IMR-90 (cell line): ENCODE data around the gene RAP1GAP2. TPM values are rescaled to one million over a fixed set of nuclear protein-coding genes. Genes with fewer than 3 reads are reported as not detected.

Source experiments
- ATAC-seq: fragments of 200-7000 bp; cut with Tn5 transposase; 2 replicates; pipeline ENCODE4 v1.9.1; 2020; ENCODE audit warnings: low read depth, mild to moderate bottlenecking, moderate library complexity
- BruUV-seq: library from RNA; stranded (reverse); fragments of 400-500 nt; replicated peaks from 2 replicates; lab custom pipeline; 2021; lab: Mats Ljungman, UMichigan
- CTCF ChIA-PET: fragments of 300-600 bp; formaldehyde crosslinking; extraction: SDS; loops from one replicate; lab custom pipeline; 2021; ENCODE audit warnings: antibody characterized with exemption; lab: Yijun Ruan, JAX
- POLR2A ChIA-PET: fragments of 300-600 bp; sonication (Branson Sonifier 250); formaldehyde crosslinking; loops from one replicate; lab custom pipeline; 2022; ENCODE audit warnings: antibody characterized with exemption; ENCODE audit not compliant: unreplicated experiment; lab: Charles Lee
- DNase-seq: peaks from one replicate; pipeline ENCODE4 v3.0.0; 2013
- H2AFZ ChIP-seq: replicated peaks from 2 replicates; pipeline ENCODE3; 2013; ENCODE audit warnings: low read length, mild to moderate bottlenecking; ENCODE audit not compliant: poor library complexity
- H2AK5ac ChIP-seq: 2 replicates; pipeline ENCODE4 v1.6.1; 2013; ENCODE audit warnings: low read depth, low read length, inconsistent platforms
- H2AK9ac ChIP-seq: replicated peaks from 2 replicates; pipeline ENCODE3; 2013; ENCODE audit warnings: mild to moderate bottlenecking, low read depth, low read length, moderate library complexity; ENCODE audit not compliant: poor library complexity
- H2BK120ac ChIP-seq: 2 replicates; pipeline ENCODE4 v1.6.1; 2013; ENCODE audit warnings: low read depth, low read length, inconsistent platforms
- H2BK15ac ChIP-seq: 3 replicates; pipeline ENCODE4 v1.6.1; 2013; ENCODE audit warnings: low read depth, low read length, inconsistent platforms
- H2BK20ac ChIP-seq: 2 replicates; pipeline ENCODE4 v1.6.1; 2013; ENCODE audit warnings: low read depth, mild to moderate bottlenecking, inconsistent platforms, low read length, moderate library complexity
- H2BK5ac ChIP-seq: 2 replicates; pipeline ENCODE4 v1.6.1; 2013; ENCODE audit warnings: mild to moderate bottlenecking, low read depth, low read length, inconsistent platforms; ENCODE audit not compliant: poor library complexity, severe bottlenecking
- H3K14ac ChIP-seq: replicated peaks from 2 replicates; pipeline ENCODE4 v1.6.1; 2013; ENCODE audit warnings: low read depth, low read length, inconsistent platforms
- H3K18ac ChIP-seq: 2 replicates; pipeline ENCODE4 v1.6.1; 2013; ENCODE audit warnings: low read depth, low read length, control low read depth
- H3K23ac ChIP-seq: 2 replicates; pipeline ENCODE4 v1.6.1; 2013; ENCODE audit warnings: low read depth, low read length, inconsistent platforms
- H3K27ac ChIP-seq: 2 replicates; pipeline ENCODE4 v1.5.1; 2013; ENCODE audit warnings: mild to moderate bottlenecking, control low read depth, low read length; ENCODE audit not compliant: insufficient read depth
- H3K27me3 ChIP-seq: 2 replicates; pipeline ENCODE4 v1.6.1; 2013; ENCODE audit warnings: low read length; ENCODE audit not compliant: control insufficient read depth, insufficient read depth
- H3K36me3 ChIP-seq: 2 replicates; pipeline ENCODE4 v1.6.1; 2013; ENCODE audit warnings: low read length, mixed read lengths; ENCODE audit not compliant: control insufficient read depth, insufficient read depth
- H3K4ac ChIP-seq: 2 replicates; pipeline ENCODE4 v1.6.1; 2013; ENCODE audit warnings: low read depth, low read length, inconsistent platforms
- H3K4me1 ChIP-seq: 2 replicates; pipeline ENCODE4 v1.6.1; 2013; ENCODE audit warnings: low read length, mixed read lengths; ENCODE audit not compliant: control insufficient read depth, insufficient read depth
- H3K4me2 ChIP-seq: 2 replicates; pipeline ENCODE4 v1.6.1; 2013; ENCODE audit warnings: low read depth, mild to moderate bottlenecking, control low read depth, low read length, moderate library complexity
- H3K4me3 ChIP-seq: 2 replicates; pipeline ENCODE4 v1.5.1; 2013; ENCODE audit warnings: low read depth, mild to moderate bottlenecking, control low read depth, low read length, moderate library complexity; ENCODE audit not compliant: insufficient read depth
- H3K56ac ChIP-seq: 2 replicates; pipeline ENCODE4 v1.6.1; 2013; ENCODE audit warnings: low read length, inconsistent platforms; ENCODE audit not compliant: insufficient read depth; ENCODE audit errors: extremely low read depth
- H3K79me1 ChIP-seq, 2 experiments: 2 replicates each; pipeline ENCODE4 v1.6.1; 2013; ENCODE audit warnings: low read length in 2 of 2, inconsistent platforms in 1 of 2, low read depth in 1 of 2
- H3K9ac ChIP-seq: 2 replicates; pipeline ENCODE4 v1.6.1; 2013; ENCODE audit warnings: low read depth, low read length, control low read depth
- H3K9me1 ChIP-seq: 2 replicates; pipeline ENCODE4 v1.6.1; 2013; ENCODE audit warnings: low read length, inconsistent platforms; ENCODE audit not compliant: insufficient read depth
- H3K9me3 ChIP-seq: 2 replicates; pipeline ENCODE4 v1.6.1; 2013; ENCODE audit warnings: low read length; ENCODE audit not compliant: control insufficient read depth, insufficient read depth
- H4K20me1 ChIP-seq: 2 replicates; pipeline ENCODE4 v1.6.1; 2013; ENCODE audit warnings: low read length, inconsistent platforms; ENCODE audit not compliant: insufficient read depth
- H4K5ac ChIP-seq: 2 replicates; pipeline ENCODE4 v1.6.1; 2013; ENCODE audit warnings: mild to moderate bottlenecking, low read depth, low read length, control low read depth
- H4K8ac ChIP-seq, 2 experiments: 2 replicates each; pipeline ENCODE4 v1.6.1; 2013; ENCODE audit warnings: low read depth in 2 of 2, low read length in 2 of 2, control low read depth in 1 of 2, inconsistent platforms in 1 of 2
- H4K91ac ChIP-seq: 2 replicates; pipeline ENCODE4 v1.6.1; 2013; ENCODE audit warnings: low read depth, low read length, inconsistent platforms; ENCODE audit not compliant: insufficient read depth
- CHD1 ChIP-seq: IDR thresholded peaks from 2 replicates; pipeline ENCODE4 v1.6.1; 2012; ENCODE audit warnings: low read depth, low read length, improper control_type of control experiment
- RFX5 ChIP-seq: IDR thresholded peaks from 2 replicates; pipeline ENCODE4 v1.8.0; 2012; ENCODE audit warnings: low read depth, mild to moderate bottlenecking, low read length, moderate library complexity
- WGBS, 2 experiments: methylation state at CpG; one replicate each; pipeline versions ENCODE4 v1.1.5 to v1.1.7; 2013; ENCODE audit warnings: missing lambda C conversion rate in 2 of 2; ENCODE audit not compliant: insufficient read length in 1 of 2; ENCODE audit errors: extremely low coverage in 2 of 2; 5-methylcytosine and 5-hydroxymethylcytosine counted together
- dilution Hi-C: fragments of 300-500 bp; cut with HindIII; formaldehyde crosslinking; loops from one replicate; pipeline ENCODE4 v1.14.3; 2018; ENCODE audit warnings: low sequenced_read_pairs; ENCODE audit not compliant: unreplicated experiment
- in situ Hi-C: fragments of 300-500 bp; cut with MboI; formaldehyde crosslinking; loops from 3 replicates; pipeline ENCODE4 v1.14.3; 2019; ENCODE audit warnings: low sequenced_read_pairs, inconsistent platforms, mixed read lengths
- intact Hi-C: fragments of 100-400 bp; cut with micrococcal nuclease; formaldehyde crosslinking; loops from 2 replicates; pipeline ENCODE4 v1.10.0; 2022
- polyA plus RNA-seq, 3 experiments: library from polyadenylated mRNA; depleted of rRNA; stranded (reverse); fragments of >200 nt; gene quantifications; 2 replicates each; pipeline ENCODE4 v1.2.3, GENCODE V29; 2012; ENCODE audit warnings: low replicate concordance in 1 of 3
- total RNA-seq: library from RNA; depleted of rRNA; stranded (reverse); fragments of >200 nt; gene quantifications from 2 replicates; pipeline ENCODE4 v1.2.3, GENCODE V29; 2012
- TF ChIP-seq, protein P1 (sequence below): fragments of 150-350 bp; IDR thresholded peaks from 2 replicates; pipeline ENCODE4 v1.6.1; 2017; ENCODE audit warnings: mild to moderate bottlenecking, antibody characterized with exemption, low read length, low read depth

The RAP1GAP2 gene
- total and polyA plus RNA-seq, 2 of the 4 experiments (the other 2 are of a cell fraction) = 5.7 to 7.5 TPM

DNA sequence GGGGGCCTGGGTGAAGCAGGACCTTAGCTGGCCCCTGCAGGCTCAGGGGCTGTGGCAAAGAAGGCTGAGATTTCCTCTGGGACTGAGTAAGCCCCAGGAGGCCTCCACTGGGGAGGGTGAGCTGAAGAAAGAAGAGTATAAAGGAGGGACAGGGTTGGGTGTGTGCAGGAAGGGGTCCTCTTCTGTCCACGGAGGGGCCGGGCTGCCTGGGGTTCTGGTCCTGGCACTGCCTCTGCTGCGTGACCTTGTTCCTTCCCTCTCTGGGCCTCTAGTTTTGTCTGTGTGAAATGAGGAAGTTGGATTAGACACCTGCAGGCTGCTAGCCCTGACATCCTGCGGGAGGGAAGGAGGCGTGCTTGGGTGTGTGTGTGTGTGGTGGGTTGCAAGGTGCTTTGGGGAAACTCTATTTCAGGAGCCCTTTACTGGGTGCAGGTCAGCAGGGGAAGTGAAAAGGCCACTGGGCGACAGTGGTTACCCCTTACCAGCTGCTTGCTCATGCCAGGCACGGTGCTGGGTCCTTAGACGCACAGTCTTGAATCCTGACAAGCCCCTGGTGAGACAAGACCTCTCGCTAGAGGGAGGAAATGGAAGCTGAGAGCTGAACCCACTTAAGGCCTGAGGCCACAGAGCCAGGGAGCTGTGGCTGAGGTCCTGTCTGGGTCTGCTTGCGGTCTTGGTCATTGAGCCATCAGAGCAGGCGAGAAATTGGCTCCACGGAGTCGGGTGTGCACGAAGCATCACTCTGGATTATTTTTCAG, 206.5 kb downstream of the RAP1GAP2 start (continued):
- TF ChIP-seq RFX5 (no peak), CHD1 (no peak)

DNA sequence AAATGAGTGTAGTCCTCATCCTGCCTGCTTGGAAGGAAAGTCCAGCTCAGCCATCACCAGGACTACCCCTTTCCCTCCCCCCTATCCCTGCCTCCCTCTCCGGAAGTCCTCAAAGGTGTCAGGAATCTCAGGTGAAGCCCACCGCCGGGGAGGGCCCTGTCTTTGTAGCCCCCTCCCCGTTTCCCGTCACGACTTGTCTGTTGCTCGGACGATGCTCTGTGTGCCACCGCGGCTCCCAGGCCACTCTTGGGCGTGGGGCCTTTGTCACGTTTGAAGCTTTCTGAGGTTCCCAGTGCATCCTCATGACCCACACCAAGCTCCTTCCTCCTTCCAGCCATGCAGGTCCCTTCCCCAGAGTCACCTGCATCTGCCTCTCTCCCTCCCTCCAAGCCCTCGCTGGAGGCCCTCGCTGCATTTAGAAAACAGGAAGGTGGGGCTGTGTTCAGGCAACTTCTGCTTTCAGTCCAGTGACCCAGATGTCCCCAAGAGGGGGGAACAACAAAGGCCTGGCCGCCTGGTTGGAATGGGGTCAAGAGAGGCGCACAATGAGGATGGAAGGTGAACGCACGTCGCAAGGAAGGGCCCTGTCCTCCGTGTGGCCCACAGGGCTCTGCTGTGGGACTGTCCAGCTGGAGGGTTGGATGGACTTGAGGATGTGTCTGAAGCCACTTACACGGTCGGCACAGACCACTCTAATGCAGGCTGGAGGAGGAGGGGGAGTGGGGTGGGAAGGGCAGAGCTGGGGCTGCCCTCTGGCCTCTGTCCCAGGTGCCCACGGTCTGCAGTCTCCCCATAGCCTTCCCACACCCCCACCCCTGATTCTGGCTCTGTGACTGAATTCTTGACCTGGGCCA, 207.3 kb downstream of the RAP1GAP2 start:
- no TSS peak for BruUV-seq
- H2BK15ac ChIP-seq = peak overlapping the region; percentile 29; the same call in 1 of the 3 replicates
- H3K4ac ChIP-seq = peak overlapping the region; percentile 94
- H4K20me1 ChIP-seq = no peaks in the 10 kb centered on the region
- H3K9me1 ChIP-seq = peaks cover 14% of the 10 kb centered on the region
- no peak overlapping the region for H3K4me3 ChIP-seq
- H3K27ac ChIP-seq = peak overlapping the region; percentile 54
- no peaks in the 10 kb centered on the region for H3K27me3 ChIP-seq
- peak overlapping the region; percentile 19 for H3K9ac ChIP-seq
- peak overlapping the region; percentile 48; the same call in 1 of the 2 replicates for H3K14ac ChIP-seq
- TF ChIP-seq, protein P1, sequence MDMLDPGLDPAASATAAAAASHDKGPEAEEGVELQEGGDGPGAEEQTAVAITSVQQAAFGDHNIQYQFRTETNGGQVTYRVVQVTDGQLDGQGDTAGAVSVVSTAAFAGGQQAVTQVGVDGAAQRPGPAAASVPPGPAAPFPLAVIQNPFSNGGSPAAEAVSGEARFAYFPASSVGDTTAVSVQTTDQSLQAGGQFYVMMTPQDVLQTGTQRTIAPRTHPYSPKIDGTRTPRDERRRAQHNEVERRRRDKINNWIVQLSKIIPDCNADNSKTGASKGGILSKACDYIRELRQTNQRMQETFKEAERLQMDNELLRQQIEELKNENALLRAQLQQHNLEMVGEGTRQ = no peak
- peak overlapping the region; percentile 95 for H2AK5ac ChIP-seq
- ATAC-seq (no peak; the same call in 1 of the 2 replicates), DNase-seq (no peak)
- H2BK120ac ChIP-seq = peak overlapping the region; percentile 84
- peak overlapping the region; percentile 74 for H2BK20ac ChIP-seq
- peak overlapping the region; percentile 45; the same call in 1 of the 2 replicates for H3K4me2 ChIP-seq
- H2BK5ac ChIP-seq = peak overlapping the region; percentile 86
- H3K79me1 ChIP-seq = peaks cover 4 to 12% of the 10 kb centered on the region in 2 experiments; a peak in 2 of 4 replicates
- peak overlapping the region; percentile 52 for H4K5ac ChIP-seq
- ChIA-PET CTCF (no interaction called here), POLR2A (no interaction called here)
- peak overlapping the region; percentile 89 for H2AFZ ChIP-seq
- peak overlapping the region; percentile 76 to 87 for H4K8ac ChIP-seq
- H4K91ac ChIP-seq = peak overlapping the region; percentile 90
- H3K23ac ChIP-seq = 0 out of 2 replicates have a peak overlapping the region, but pooled peaks have one; percentile 50
- H3K9me3 ChIP-seq = no peaks in the 10 kb centered on the region; the same call in 1 of the 2 replicates
- peak overlapping the region; percentile 66 for H2AK9ac ChIP-seq
- H3K56ac ChIP-seq = no peak overlapping the region
- H3K18ac ChIP-seq = peak overlapping the region; percentile 37
- no peaks in the 10 kb centered on the region for H3K36me3 ChIP-seq
- dilution Hi-C loops (no loop called here), intact Hi-C loops (loop anchor here (1.0 to 5.0 kb wide), 3 partner anchors 43 to 151 kb away; no protein-coding TSS in a partner anchor), in situ Hi-C loops (no loop called here)
- 84% methylated on average over 10 of the region's 23 CpGs; no CpG with 5 or more reads in 1 of the 2 experiments for WGBS, 2 experiments
- H3K4me1 ChIP-seq = peaks cover 20% of the 10 kb centered on the region
